HEK293T (cell line): ENCODE results near the gene DOCK9.

Source experiments
- ARNT ChIP-seq: fragments of 450-650 bp; IDR thresholded peaks from 2 replicates; pipeline ENCODE4 v1.6.1; 2017; ENCODE audit warnings: mild to moderate bottlenecking
- BHLHE40 ChIP-seq: fragments of 450-650 bp; IDR thresholded peaks from 2 replicates; pipeline ENCODE4 v1.6.1; 2016; ENCODE audit warnings: mild to moderate bottlenecking, moderate library complexity, borderline replicate concordance
- ELF4 ChIP-seq: fragments of 450-650 bp; IDR thresholded peaks from 2 replicates; pipeline ENCODE4 v1.6.1; 2017; ENCODE audit warnings: antibody characterized with exemption
- FOXA1 ChIP-seq: fragments of 450-650 bp; IDR thresholded peaks from 2 replicates; pipeline ENCODE4 v1.6.1; 2016; ENCODE audit warnings: mild to moderate bottlenecking
- FOXK2 ChIP-seq: fragments of 450-650 bp; IDR thresholded peaks from 2 replicates; pipeline ENCODE4 v1.6.1; 2016; ENCODE audit warnings: mild to moderate bottlenecking
- FOXM1 ChIP-seq: fragments of 450-650 bp; IDR thresholded peaks from 2 replicates; pipeline ENCODE4 v1.6.1; 2017; ENCODE audit warnings: mild to moderate bottlenecking, borderline replicate concordance
- HDGF ChIP-seq: fragments of 450-650 bp; IDR thresholded peaks from 2 replicates; pipeline ENCODE4 v1.6.1; 2017; ENCODE audit warnings: antibody characterized with exemption, borderline replicate concordance
- L3MBTL2 ChIP-seq: fragments of 450-650 bp; conservative IDR thresholded peaks from 2 replicates; pipeline ENCODE4 v1.6.1; 2016; ENCODE audit warnings: mild to moderate bottlenecking
- LEF1 ChIP-seq: fragments of 450-650 bp; IDR thresholded peaks from 2 replicates; pipeline ENCODE4 v1.6.1; 2017; ENCODE audit warnings: mild to moderate bottlenecking, borderline replicate concordance
- NFRKB ChIP-seq: fragments of 450-650 bp; IDR thresholded peaks from 2 replicates; pipeline ENCODE4 v1.6.1; 2016; ENCODE audit warnings: mild to moderate bottlenecking, moderate library complexity
- SP1 ChIP-seq: fragments of 450-650 bp; IDR thresholded peaks from 2 replicates; pipeline ENCODE4 v1.6.1; 2017
- SUZ12 ChIP-seq: fragments of 450-650 bp; IDR thresholded peaks from 2 replicates; pipeline ENCODE4 v1.6.1; 2016; ENCODE audit warnings: mild to moderate bottlenecking
- TARDBP ChIP-seq: fragments of 450-650 bp; IDR thresholded peaks from 2 replicates; pipeline ENCODE4 v1.6.1; 2016
- ZNF384 ChIP-seq: fragments of 450-650 bp; IDR thresholded peaks from 2 replicates; pipeline ENCODE4 v1.6.1; 2016

DNA sequence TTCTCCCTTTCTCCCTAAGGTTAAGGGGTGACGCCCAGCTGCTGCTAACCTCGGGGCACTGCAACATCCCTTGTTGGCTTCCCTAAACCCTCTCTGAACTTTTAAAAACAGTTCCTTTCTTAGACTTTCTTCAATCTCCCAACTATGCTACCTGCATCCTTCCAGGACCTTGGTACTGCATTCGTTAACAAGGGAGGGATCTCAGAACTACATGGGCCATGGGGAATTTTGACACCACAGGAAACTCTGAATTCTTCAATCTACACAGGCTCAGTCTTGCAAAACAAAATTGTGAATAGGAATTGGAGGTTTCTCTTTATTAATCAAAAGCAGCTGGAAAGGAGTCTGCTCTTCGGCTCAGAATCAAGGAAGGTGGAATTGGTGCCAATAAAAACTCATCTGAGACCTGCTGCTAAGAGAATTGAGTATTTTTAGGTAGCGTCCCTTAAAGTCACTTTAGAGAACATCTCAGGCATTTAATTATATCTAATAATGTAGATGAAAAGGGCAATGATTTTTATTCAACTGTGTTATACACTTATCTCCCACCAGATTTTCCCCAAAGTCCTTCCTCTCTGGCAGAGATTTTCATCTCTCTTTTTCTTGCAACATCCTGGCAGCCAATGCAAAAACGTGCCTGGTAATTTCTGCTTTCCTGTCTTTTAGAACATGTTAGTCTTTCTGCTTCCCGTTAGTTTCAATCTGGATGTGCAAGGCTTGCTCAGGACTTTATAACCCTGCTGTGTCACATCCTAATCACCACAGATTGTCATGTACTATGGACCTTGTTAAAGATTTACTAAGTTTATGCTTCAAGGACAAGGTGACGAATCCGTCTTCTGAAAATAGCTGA lies 156.3 kb downstream of the DOCK9 start:
- TF ChIP-seq FOXA1, result no peak
- TF ChIP-seq FOXM1, result no peak
- TF ChIP-seq ELF4, result no peak
- TF ChIP-seq SUZ12, result no peak
- no peak for TF ChIP-seq SP1
- no peak for TF ChIP-seq ARNT
- no peak for TF ChIP-seq BHLHE40
- TF ChIP-seq TARDBP, result no peak
- TF ChIP-seq HDGF, result no peak
- no peak for TF ChIP-seq FOXK2
- no peak for TF ChIP-seq ZNF384
- no peak for TF ChIP-seq L3MBTL2
- TF ChIP-seq LEF1, result no peak
- TF ChIP-seq NFRKB, result no peak
